GM12874 (cell line): ENCODE measurements around the gene SMS.

Experiments
- TF ChIP-seq, protein P1 (sequence below): IDR thresholded peaks from 2 replicates; pipeline ENCODE4 v1.5.1; 2011; ENCODE audit warnings: low read depth, mild to moderate bottlenecking, control low read depth, low read length, moderate library complexity; ENCODE audit not compliant: insufficient read depth

SMS gene

GRCh38 chrX:22012051-22012450, 71.5 kb downstream of the SMS start:
- TF ChIP-seq, protein P1, sequence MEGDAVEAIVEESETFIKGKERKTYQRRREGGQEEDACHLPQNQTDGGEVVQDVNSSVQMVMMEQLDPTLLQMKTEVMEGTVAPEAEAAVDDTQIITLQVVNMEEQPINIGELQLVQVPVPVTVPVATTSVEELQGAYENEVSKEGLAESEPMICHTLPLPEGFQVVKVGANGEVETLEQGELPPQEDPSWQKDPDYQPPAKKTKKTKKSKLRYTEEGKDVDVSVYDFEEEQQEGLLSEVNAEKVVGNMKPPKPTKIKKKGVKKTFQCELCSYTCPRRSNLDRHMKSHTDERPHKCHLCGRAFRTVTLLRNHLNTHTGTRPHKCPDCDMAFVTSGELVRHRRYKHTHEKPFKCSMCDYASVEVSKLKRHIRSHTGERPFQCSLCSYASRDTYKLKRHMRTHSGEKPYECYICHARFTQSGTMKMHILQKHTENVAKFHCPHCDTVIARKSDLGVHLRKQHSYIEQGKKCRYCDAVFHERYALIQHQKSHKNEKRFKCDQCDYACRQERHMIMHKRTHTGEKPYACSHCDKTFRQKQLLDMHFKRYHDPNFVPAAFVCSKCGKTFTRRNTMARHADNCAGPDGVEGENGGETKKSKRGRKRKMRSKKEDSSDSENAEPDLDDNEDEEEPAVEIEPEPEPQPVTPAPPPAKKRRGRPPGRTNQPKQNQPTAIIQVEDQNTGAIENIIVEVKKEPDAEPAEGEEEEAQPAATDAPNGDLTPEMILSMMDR, result no peak

- TF ChIP-seq, protein P1, result no peak
Measured at GRCh38 chrX:22012931-22013330, 72.4 kb downstream of the SMS start.

- TF ChIP-seq, protein P1, result no peak
Measured at GRCh38 chrX:22015139-22015750, 74.7 kb downstream of the SMS start.

DNA sequence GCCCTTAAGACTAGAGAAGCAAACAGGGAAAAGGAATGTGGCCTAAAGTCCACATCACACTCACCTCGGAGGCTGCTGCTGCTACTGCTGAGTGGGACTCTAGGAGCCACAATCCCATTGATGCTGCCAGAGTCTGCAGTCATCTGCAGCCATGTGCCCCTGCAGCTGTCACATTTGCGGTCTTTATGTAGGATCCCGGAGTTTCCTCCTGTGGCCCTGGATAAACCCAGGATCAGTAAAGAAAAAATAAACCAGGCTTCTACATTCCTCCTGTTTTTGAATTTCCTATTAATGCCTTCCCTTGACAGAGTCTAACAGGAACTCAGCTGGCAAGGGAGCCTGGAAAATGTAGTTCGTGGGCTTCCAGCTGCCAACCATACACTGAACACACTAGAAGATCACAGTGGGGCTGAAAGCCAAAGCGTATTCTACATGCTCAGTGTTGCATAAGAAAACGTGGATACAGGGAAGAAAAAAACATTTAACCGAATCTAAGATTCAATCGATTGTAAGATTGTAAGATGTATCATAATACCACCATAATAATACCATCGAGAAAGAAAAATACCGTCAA, 81.3 kb downstream of the SMS start:
- TF ChIP-seq, protein P1, result no peak

- TF ChIP-seq, protein P1, result no peak
Measured at GRCh38 chrX:22024577-22024976, 84.1 kb downstream of the SMS start.

DNA sequence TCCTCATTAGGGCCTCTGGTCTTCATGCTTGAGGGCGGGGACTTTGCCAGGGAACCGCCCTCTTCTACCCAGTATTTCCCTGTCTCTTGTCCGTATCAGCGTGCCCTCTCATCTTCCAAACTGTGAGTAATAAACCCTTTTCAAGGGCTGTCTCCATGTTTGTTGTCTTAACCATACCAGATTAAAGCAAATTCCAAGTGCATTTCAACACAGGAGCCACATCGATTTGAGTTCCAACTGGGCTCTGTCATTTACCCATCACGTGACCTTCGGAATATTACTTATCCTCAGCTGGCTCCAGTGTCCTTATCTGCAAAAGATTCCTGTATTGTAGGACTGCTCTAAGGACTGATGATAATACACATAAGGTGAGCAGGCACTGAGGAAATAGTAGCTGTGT, 85.2 kb downstream of the SMS start:
- TF ChIP-seq, protein P1, result no peak

DNA sequence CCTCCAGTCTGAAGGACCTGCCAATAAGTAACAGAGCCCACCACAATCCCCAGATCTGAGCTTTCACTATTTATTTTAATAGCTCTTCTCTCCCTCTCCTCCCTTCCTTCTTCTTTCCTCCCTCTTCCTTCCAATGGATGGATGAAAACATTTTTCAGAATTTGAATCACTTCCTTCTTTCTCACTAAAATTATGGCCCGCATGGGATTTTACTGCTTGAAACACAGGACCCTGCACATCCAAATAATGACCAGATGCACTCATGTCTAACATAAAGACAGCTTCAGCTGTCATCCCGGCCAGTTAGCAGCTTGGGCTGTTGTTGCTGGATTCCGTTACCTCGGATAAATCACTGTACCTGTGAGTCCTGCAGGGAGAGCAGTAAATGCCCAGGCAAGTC, 86.2 kb downstream of the SMS start:
- TF ChIP-seq, protein P1, result no peak
